Pancreas (tissue), 10 donors: ENCODE measurements around the gene KBTBD3. TPM values are rescaled to one million over a fixed set of nuclear protein-coding genes. Genes with fewer than 3 reads are reported as not detected.

ENCODE experiments used
- ATAC-seq, 4 donors: fragments of 200-7000 bp; cut with Tn5 transposase; one replicate each; pipeline versions ENCODE4 v1.8.0 to v1.9.1; 2020; ENCODE audit warnings: mild to moderate bottlenecking in 4 of 4, moderate library complexity in 4 of 4
- DNase-seq, 6 donors: peaks; one replicate each; pipeline ENCODE4 v3.0.0-alpha.2; 2020
- FAIRE-seq: peaks from 2 replicates; lab custom pipeline; 2012; peaks lifted over from hg19 to GRCh38; lab: Jason Lieb, UNC
- H3K27ac ChIP-seq, 4 donors: fragments of 200-600 bp; sonication (generic); 1 replicate in 3 of 4; 2 replicates in 1 of 4; pipeline versions ENCODE4 v1.5.0 to v1.8.0; 2020
- H3K27me3 ChIP-seq, 4 donors: fragments of 200-600 bp; one replicate each; pipeline ENCODE4 v1.8.0; 2021
- H3K36me3 ChIP-seq, 3 donors: fragments of 200-600 bp; sonication (generic) in 1 of 3; one replicate each; pipeline versions ENCODE4 v1.5.0 to v1.8.0; 2020 to 2021
- H3K4me1 ChIP-seq, 3 donors: fragments of 200-600 bp; one replicate each; pipeline ENCODE4 v1.8.0; 2021
- H3K4me3 ChIP-seq, 4 donors: fragments of 200-600 bp; sonication (generic) in 2 of 4; one replicate each; pipeline versions ENCODE4 v1.5.0 to v1.8.0; 2020 to 2021
- H3K9me3 ChIP-seq, 4 donors: fragments of 200-600 bp; one replicate each; pipeline ENCODE4 v1.8.0; 2021
- WGBS, 2 donors: extraction: QIAGEN DNeasy Blood & Tissue Kit; methylation state at CpG; one replicate each; pipeline ENCODE4 v1.1.7; 2013; 5-methylcytosine and 5-hydroxymethylcytosine counted together
- intact Hi-C, 3 donors: fragments of 100-400 bp; cut with DNase I; formaldehyde crosslinking; loops; one replicate each; pipeline versions ENCODE4 v1.11.1 to v1.14.2; 2022
- polyA plus RNA-seq, 2 donors: library from polyadenylated mRNA; stranded (reverse); fragments of 200-250 nt; gene quantifications; one replicate each; pipeline ENCODE4 v1.2.3, GENCODE V29; 2013
- total RNA-seq, 6 donors: library from RNA; stranded (reverse); fragmentation: NEBNext Ultra II Directional in 4 of 6; extraction: Animal tissue kit (Norgen Biotek cat#: 25700) in 4 of 6; gene quantifications; one replicate each; pipeline versions ENCODE4 v1.2.1 to v1.2.4, GENCODE V29; 2021 to 2023
- TF ChIP-seq, protein P1 (sequence below), 4 donors: fragments of 200-600 bp; sonication (generic) in 3 of 4; IDR thresholded peaks; one replicate each; pipeline versions ENCODE4 v1.5.0 to v1.8.0; 2021; ENCODE audit warnings: antibody characterized with exemption in 4 of 4
- donor health status: healthy with polysubstance abuse.
- donor health status: DM: no; HTN: no; CAD: no; lungs with moderate emphysema.
- donor health status: DM: no; HTN: no; CAD: no.
- donor health status: control.
- donor health status: control.
- donor health status: Bipolar disorder and iron deficiency.
- donor health status: DM: yes; HTN: yes; CAD: no.
- donor health status: DM: no; HTN: no; CAD: no.
- donor health status: DM: no; HTN: no; CAD: no.
- donor health status: DM: yes; HTN: yes; CAD: no.

Gene KBTBD3
- total and polyA plus RNA-seq, 8 donors: 2.7 to 11.1 (median 5.4) TPM

DNA sequence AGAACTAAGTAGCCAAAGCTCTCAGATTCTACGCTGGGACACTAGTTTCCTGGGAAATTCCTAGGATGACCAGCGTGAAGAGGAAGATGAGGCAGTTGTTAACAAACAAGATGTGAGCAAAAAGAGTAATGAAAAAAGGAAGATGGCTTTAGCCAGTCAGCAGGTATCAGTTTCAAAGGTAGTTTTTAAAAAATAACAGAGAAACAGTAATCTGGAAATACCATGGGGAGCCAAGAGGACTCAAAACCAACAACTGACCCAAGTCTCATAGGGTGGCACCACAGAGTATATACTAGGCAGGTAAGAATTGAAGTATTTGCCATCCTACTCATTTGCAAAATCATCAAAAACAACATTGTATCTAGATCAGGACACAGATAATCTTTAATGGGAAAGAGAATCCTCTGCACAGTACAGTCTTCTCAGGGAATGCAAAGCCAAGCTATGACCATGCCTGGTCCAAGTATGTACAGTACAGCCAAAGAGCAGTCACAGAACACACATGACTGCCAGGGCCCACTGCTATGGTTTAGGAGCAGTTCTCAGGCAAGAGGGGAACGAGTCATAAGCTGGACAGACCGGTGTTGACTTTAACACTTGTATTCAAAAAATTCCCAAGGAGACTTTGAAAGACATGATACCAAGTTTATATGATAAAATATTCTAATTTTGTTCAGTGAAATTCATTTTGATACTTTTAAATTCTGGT lies 75.7 kb downstream of the KBTBD3 start:
- WGBS, 2 donors: 95 to 96% methylated on average over 4 of the region's 4 CpGs
- intact Hi-C loops: no loop called here
- no peak overlapping the region for H3K4me3 ChIP-seq
- no peak overlapping the region for H3K27ac ChIP-seq
- no peaks in the 10 kb centered on the region for H3K27me3 ChIP-seq
- no peaks in the 10 kb centered on the region for H3K4me1 ChIP-seq
- H3K36me3 ChIP-seq: peaks cover 0 to 4% (median 0%) of the 10 kb centered on the region in 3 donors
- H3K9me3 ChIP-seq: no peaks in the 10 kb centered on the region
- FAIRE-seq (no peak), DNase-seq (no peak), ATAC-seq (no peak)
- TF ChIP-seq, protein P1, sequence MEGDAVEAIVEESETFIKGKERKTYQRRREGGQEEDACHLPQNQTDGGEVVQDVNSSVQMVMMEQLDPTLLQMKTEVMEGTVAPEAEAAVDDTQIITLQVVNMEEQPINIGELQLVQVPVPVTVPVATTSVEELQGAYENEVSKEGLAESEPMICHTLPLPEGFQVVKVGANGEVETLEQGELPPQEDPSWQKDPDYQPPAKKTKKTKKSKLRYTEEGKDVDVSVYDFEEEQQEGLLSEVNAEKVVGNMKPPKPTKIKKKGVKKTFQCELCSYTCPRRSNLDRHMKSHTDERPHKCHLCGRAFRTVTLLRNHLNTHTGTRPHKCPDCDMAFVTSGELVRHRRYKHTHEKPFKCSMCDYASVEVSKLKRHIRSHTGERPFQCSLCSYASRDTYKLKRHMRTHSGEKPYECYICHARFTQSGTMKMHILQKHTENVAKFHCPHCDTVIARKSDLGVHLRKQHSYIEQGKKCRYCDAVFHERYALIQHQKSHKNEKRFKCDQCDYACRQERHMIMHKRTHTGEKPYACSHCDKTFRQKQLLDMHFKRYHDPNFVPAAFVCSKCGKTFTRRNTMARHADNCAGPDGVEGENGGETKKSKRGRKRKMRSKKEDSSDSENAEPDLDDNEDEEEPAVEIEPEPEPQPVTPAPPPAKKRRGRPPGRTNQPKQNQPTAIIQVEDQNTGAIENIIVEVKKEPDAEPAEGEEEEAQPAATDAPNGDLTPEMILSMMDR (IDR thresholded peaks at IDR 0.05): no peak

Other genes with a start within 250 kb of the KBTBD3 start
- 1 to 10 TPM; 4.0 to 8.6 (median 7.5) TPM for gene MSANTD4, start 55.1 kb downstream of the KBTBD3 start, total RNA-seq
- 1 to 10 TPM; 3.8 to 7.6 TPM for gene MSANTD4, start 55.1 kb downstream of the KBTBD3 start, polyA plus RNA-seq
- 10 to 100 TPM; 12.5 to 28.8 (median 18.7) TPM for gene AASDHPPT, start 315 bp upstream of the KBTBD3 start, total RNA-seq
- gene AASDHPPT, start 315 bp upstream of the KBTBD3 start, polyA plus RNA-seq: 10 to 100 TPM in 1 of 2 donors, 1 to 10 TPM in 1; 9.2 to 15.8 TPM